HG02973 (cell line): ENCODE data around the gene TANC1.
"Not testable (repeated sequence)": the region's sequence is repeated elsewhere in the genome, so short reads cannot be mapped to it uniquely, and the experiment has no call there.

ENCODE experiments used
- ATAC-seq: cut with Tn5 transposase; IDR thresholded peaks from one replicate; pipeline ENCODE4 v1.9.1; 2021; ENCODE audit warnings: moderate library complexity; ENCODE audit not compliant: unreplicated experiment

TANC1 gene

DNA sequence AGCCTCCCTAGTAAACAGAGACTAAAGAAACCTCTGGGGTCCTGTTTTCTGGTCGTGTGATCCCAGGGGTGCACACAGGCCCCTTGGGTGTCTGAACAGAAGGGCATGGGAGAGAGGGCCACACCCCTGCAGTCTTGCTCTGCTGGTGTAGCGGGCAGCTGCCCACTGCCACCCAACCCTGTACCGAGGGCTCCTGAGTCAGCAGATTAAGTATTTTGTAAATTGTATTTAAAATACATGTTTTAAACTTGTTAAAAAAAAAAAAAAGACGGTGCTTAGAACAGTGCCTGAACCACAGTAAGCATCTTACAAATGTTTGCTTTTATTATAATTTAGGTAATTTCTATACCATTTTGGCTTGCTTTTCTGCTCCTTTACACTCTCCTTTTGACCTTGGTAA, 113.7 kb downstream of the TANC1 start:
- ATAC-seq: no peak

DNA sequence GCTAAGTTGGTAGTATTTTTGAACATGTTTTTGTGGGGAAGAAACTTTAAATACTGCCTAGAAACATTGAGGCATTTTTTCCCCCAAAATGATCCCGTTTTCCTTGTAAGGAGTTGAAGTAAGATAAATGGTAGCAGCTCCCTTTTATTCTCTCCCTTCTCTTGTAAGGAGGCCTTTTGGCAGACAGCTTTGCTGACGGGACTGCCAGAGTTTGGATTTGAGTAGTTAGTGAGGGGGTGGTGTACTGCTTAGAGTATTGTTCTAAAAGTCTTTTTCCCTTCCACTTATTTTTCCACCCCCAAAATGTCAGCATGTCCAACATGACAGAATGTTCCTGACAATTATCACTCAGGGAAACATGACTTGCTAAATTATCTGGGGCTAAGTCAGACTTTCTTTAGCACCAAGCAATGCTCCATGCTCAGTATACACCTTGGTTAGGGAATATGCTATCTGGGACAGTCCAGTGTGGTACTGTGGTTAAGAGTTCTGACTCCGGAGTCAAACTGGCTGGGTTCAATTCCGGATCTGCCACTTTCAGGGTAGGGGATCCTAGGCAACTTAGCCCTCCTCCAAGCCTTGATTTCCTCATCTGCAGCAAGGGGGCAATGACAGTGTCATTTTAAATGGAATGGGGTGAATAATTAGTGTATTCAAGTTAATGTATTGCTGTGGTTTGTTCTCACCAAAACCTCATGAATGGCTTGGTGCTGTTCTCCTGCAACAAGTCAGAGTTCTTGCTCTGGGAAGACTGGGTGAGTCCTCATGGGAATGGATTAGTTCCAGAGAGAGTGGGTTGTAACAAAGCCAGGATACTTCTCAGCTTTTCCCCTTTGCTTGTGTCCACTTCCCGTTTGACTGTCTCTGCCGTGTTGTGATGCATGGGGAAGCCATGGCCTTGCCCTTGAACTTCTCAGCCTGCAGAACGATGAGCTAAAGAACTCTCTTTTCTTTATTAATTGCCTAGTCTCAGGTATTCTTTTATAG, 116.2 kb downstream of the TANC1 start:
- no peak for ATAC-seq

DNA sequence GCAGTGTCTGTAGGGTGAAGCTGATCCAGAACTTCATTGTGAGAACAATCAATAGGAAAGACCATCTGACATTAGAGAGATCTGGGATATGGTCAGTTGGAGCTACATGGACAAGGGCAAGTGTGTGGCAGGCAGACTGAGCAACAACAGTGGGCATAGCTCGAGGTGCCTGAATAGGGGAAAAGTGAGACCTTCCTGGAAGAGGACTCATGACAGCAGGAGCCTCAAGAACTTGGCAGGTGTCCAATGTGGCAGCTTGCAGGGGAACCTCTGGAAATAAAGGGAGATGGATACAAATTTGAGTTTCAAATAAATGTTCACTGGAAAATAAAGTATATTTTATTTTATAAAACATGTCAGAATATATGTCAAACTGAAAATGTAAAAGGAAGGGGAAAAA, 117.9 kb downstream of the TANC1 start:
- ATAC-seq: no peak

DNA sequence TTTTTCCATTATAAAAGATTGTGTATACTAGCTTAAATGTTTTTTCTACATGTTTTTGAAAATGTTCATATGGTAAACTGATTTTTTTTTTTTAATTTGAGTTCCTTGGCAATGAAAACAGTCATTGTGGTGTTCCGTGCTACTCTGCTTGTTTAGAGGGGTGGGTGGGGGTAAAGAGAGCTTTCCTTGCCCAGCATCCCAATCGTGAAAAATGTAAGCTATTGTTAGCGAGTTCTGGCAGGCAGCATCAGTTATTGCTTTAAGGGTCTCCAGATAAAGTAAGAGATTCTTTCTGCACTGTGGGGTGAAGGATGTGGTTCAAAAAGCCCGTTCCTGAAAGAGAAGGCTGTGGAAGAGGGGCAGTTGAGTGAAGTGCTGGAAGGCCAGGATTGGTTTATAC, 118.4 kb downstream of the TANC1 start:
- no peak for ATAC-seq

DNA sequence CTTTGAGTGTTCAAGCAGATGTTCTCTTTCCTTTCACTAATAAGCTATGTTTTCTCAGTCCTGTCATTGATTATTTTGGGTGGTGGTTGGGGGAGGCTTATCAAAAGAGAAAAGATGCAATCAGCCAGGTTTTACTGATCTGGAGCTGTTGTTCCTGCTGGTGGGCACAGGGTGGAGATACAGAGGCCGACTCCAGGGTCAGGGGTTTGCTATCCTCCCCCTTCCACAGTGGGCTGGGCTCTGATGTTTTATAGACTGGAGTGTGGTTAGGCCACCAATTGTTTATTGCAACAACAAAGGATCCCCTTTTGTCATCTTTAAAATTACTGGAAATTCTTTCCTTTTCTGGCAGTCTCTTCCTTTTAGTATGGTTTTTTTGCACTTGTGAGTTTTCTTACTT, 120.5 kb downstream of the TANC1 start:
- ATAC-seq: no peak

DNA sequence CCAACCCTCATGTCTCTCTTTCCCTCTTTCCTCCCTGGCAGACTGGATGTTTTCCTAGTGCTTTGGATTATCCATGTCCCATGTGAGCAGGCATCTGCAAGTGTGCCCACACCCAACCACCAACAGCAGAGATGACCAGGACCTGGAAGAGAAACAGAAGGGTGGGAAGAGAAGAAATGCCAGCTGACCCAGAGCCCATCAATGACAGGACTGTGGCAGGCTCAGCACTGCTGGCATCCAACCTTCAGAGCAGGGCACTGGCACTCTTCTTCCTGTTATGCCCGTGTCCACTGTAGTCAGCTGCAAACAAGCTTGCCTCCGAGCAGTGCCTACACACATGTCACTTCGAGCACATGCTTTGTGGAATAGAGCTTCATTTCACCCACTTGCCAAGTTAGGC, 121.1 kb downstream of the TANC1 start:
- ATAC-seq: no peak

DNA sequence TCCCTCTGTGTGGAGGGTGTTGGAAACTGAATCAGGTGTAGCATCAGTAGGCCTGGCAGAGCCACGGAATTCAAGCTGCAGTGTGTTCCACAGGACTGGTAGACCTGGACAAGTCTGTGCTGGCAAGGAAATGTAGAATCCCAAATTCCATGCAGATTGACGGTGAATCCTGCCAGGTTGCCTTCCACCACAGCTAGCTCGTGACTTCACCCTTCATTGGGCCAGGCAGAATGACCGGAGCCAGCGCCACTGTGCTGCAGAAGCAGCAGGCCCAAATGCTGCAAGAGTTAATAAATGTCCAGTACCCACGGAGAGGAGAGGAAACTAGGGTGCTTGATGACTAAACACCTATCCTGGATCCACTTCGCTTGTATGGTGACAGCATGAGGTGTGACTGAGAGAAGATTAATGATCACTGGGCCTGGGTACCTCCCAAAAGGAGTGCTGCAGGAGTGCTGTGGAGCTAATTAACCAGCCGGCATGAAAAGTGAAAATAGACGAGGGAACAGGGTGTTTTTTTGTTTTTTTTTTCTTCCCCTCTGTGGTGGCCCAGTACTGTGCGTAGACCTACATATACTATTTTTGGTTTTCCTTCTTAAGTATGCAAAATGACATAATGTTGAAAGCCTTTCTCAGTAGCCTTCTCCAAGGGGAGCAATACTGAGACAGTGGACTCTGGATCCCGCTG, 122.2 kb downstream of the TANC1 start:
- peak; percentile 62 for ATAC-seq

DNA sequence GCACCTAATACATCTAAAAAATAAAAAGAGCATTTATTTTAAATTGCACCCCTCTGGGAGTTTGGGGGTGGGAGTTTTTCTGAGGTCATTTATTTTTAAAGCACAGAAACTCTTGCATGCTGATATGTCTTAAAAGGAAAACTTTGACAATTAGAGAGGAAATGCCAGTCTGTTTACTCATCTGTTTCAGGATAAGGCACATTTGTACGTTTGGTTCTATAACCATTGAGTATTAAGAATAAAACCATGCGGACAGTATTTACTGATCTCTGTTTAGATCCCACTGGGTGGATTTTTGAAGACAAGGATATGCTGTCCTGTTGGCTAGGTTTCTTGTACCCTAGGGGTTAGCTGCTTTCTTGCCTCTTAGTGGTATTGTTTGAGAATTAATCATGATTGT, 122.9 kb downstream of the TANC1 start:
- no peak for ATAC-seq

DNA sequence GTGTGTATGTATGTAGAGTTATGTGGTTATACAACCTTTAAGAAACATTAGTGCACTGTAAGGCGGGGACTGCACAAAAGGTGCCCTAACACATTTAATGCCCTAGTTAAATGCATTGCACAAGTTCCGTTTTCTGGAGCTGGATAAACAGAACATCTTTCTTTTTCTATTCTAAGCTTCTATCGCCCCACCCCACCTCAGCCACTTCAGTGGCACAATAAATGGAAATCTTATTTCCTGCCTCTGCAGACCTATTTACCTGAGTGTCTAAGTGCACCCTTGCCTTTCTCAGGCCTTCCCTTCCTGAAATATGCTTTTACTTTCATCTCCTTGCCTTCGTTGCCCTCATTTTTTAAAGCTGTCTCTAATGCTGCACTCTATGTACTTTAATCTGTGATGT, 123.5 kb downstream of the TANC1 start:
- peak; percentile 40 for ATAC-seq

DNA sequence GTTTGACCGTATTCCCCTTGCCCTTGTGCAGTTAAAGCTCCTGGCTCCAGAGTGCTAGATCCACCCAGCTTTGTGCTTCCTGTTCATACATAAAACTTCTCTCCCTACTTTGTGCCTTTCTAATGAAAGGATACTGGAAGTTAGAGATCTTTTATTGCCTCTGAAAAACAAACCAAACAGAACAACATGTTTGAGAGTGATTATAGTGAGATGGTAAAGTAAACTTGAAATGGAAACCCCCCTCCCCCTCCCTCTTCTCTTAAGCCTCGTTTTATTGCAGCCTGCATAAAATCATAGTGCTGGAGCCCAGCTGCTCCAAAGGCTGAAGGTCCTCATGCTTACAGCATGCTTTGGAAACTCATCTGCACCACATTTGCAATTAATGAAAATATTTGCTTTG, 125.1 kb downstream of the TANC1 start:
- no peak for ATAC-seq

DNA sequence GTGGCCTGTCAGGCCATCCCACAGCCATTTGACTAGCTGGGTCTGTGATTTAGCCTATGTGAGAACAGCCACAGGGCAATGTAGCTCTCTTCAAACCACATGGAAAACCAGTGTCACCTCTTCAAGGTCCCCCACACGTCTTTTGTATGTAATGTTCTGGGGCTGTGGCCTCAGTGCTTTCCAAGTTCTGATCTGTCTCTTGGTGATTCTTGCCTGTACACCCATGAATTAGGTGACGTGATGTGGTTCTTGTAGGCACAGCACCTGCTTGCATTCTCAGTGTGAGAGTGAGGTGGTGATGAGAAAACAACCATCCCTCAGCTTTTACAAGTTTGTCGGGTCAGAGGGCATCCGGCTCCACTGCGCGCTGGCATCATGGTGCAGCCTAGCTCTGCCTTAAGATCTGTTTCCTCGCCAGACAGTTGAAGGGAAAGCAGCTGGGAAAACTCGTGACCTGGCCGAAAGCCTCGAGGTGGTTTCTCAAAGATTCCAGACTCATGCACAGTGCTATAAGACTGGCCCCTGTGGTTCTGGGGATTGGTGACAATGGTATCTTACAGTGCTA, 125.8 kb downstream of the TANC1 start:
- ATAC-seq: no peak

DNA sequence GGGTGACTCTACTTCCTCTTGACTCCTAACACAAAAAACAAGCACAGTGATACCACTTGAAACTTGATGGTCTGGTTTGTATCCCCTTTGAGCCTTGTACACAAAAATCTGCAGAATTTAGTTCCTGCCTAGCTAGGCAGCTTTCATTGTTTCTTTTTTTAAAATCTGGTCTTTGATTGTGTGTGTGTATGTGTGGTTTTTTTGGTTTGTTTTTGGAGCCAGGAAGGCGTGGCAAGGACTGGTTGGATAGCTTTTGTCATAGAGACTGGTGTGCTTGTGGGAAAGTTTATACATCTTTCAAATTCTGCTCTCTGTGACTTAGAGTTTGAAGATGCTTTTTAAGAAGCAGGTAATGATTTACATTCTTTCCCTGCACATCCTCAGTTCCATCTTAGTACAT, 127.4 kb downstream of the TANC1 start:
- no peak for ATAC-seq

DNA sequence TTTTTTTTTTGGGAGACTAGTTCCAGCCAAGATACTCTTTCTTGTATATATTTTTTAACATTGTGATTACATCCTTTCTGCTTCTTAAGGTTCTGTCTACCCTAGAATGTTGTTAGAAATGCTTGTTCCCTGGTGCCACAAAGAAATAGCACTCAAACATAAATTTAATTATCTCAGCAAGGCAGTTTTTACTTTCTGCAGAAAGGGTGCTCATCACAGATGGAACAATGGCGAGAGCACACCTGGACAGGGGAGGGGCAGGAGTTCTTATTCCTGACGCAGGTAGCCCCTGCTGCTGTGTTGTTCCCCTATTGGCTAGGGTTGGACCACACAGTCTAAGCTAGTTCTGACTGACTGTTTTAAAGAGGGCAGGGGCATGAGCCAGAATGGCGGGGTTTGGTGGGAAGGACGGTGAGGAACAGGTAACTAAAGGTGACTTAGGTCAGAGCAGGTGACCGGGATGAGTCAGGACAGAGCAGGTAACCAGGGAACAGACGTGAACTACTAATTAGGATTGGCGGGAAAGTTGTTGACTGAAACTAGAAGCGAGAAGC, 127.9 kb downstream of the TANC1 start:
- not testable (repeated sequence) for ATAC-seq

DNA sequence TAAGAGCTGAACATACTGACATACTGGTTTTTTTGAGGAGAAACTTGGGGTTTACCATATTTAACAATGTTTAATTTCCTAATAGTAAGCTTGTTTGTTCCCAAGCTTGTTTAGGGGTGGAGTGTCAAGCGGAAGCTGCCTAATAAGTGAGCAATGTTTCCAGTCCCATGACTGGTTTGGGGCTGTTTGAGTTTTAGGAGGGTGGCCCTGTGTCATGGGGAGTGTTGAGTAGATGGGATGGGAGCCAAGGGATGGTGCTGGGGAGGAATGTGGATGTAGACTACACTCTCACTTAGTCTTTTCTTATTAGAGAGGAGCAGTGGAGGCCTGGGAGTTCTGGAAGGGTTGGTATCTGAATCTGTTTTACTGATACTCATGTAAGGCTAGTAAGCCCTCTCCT, 128.5 kb downstream of the TANC1 start:
- ATAC-seq: no peak

DNA sequence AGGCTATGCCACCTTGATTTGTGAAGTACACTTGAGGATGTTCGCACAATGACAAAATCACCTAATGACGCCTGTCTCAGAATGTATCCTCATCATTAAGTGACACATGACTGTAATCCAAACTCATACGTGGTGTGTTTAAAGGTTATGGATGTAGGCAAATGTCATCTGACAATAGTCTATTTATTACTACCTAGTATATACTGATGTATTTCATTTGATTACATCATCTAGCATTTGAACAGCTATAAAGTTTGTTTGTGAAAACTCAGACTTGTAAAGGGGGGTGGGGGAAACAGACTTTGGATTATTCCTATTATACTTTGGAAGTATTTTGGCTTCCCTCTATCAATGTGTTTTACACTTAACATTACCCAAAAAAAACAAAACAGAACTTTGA, 129.9 kb downstream of the TANC1 start:
- ATAC-seq: no peak

DNA sequence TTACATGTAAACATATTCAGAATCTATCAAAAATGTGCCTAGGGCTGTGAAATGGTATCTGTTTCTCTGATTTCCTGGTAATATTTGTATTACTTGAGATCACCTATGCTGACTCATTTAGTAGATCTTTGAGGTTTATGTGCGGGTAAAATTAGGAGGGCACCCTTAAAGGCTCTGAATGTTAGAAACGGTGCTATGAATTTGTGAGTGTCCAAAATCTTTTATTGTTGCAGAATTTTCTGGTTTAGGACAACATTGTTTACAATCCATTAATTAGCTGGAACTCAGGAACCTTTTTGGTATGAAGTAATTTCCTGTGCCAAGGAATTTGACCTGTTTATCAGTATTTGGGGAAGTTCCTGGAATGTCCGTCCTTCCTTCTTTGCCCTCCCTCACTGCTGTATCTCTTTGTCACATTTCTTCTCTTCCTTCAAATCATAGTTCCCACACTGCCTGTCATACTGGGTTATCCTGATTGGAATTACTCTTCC, 130.5 kb downstream of the TANC1 start:
- ATAC-seq: no peak

DNA sequence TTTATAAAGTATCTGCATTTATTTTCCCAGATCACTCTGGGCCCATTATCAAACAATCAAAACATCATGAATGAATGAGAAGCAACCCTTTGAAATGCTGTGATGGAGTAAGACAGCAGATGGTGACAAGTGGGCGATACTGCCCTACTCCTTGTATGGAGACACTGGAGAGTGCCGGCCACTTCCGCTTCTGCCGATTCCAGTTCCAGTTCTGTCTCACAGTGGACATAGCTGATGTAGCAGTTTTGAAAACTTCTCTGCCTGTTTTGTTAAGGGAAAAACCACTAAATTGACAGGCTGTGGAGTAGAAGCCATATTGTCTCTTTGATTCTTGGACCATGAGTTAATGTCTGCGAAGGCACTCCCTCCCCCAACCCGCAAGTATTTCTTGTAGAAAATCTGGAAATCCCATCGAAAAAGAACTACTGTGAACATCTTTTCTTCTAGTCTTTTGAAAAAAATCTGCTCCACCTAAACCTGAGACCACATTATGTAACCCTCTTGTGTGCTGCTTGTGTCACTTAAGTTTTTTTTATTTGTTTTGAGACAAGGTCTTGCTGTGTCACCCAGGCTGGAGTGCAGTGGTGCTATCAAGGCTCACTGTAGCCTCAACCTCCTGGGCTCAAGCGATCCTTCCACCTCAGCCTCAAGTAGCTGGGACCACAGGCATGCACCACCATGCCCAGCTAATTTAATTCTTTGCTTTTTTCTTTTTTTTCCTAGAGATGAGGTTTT, 133.5 kb downstream of the TANC1 start:
- no peak for ATAC-seq

DNA sequence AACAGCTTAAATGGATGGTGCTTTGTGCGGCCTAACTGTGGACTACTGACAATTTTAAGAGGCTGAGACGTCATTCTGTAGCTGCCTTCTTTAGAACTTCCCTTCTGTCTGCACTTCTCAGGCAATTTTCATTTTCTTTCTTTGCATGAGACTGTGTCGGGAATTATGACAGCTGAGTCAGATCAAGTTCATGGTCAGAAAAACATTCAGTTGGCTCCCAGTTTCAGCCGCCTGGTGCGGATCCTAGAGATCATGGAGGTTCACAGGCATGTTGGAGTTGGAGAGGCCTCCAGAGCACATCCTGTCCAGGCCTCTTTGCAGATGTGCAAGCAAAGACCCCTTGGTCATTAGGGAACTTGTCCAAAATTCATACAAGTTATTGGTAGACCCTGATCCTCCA, 135.0 kb downstream of the TANC1 start:
- no peak for ATAC-seq

DNA sequence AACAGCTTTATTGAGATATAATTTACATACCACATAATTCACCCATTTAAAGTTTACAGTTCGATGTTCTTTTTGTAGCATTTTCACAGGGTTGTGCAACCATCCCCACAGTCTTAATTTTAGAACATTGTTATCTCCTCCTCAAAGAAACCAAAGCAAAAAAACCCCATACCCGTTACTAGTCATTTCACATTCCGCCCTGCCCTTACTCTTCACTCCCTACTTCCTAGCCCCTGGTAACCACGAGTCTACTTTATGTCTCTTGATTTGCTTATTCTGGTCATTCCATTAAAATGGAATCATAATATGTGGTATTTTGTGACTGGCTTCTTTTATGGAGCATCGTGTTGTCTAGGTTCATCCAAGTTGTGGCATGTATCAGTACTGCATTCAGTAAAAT, 137.7 kb downstream of the TANC1 start:
- ATAC-seq: no peak

DNA sequence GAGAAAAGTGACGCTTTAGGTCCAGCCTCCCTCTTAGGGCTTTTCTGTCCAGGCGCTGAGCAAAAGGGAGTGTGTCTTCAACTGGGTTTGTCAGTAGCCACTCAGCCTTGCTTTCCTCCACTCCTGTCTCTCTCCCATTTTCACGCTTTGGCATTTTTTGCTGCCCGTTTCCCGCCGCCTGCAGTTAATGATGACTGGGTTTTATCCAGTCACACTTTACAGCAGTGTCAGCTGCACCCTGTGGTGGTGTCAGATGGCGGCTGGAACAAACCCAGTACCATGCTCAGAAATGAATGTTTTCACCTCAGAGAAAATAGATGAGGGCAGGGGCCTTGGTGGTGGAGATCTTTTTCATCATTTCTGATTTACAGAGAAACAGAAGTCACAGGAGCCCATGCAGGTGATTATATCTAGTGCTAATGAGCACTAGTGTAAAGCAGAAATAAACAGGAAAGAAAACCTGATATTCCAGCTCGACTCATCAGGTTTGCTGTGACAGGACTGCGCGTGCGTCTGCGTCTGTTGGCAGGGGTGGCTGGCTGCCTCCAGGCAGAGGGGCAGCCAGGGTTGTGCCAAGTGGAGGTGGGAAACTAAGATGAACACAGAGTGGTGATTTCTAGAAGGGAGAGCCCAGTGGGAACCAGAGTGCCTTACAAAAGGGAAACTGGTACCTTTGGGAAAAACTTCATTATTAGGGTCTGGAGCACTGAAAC, 139.9 kb downstream of the TANC1 start:
- no peak for ATAC-seq
